Suprapubic skin (tissue), 4 donors: ENCODE results near the gene SHROOM3. TPM values are rescaled to one million over a fixed set of nuclear protein-coding genes. Genes with fewer than 3 reads are reported as not detected.

ENCODE experiments used
- DNase-seq, 2 donors: peaks; one replicate each; pipeline ENCODE4 v3.0.0-alpha.2; 2019; ENCODE audit warnings: low spot score in 2 of 2
- H3K27ac ChIP-seq: fragments of 200-600 bp; sonication (generic); one replicate; pipeline ENCODE4 v1.5.1; 2019
- H3K27me3 ChIP-seq: fragments of 200-600 bp; sonication (generic); one replicate; pipeline ENCODE4 v1.5.1; 2019
- H3K36me3 ChIP-seq: fragments of 200-600 bp; sonication (generic); one replicate; pipeline ENCODE4 v1.5.1; 2019
- H3K4me1 ChIP-seq: fragments of 200-600 bp; sonication (generic); one replicate; pipeline ENCODE4 v1.5.1; 2019
- H3K4me3 ChIP-seq: fragments of 200-600 bp; sonication (generic); one replicate; pipeline ENCODE4 v1.5.1; 2019; ENCODE audit warnings: mild to moderate bottlenecking
- H3K9me3 ChIP-seq: fragments of 200-600 bp; sonication (generic); one replicate; pipeline ENCODE4 v1.5.1; 2019
- EP300 ChIP-seq: sonication (generic); formaldehyde crosslinking; IDR thresholded peaks from one replicate; pipeline ENCODE4 v1.6.1; 2017; ENCODE audit warnings: antibody characterized with exemption
- POLR2A ChIP-seq, 2 donors: fragments of 450-650 bp; IDR thresholded peaks; one replicate each; pipeline ENCODE4 v1.6.1; 2017; ENCODE audit warnings: antibody characterized with exemption in 2 of 2, mild to moderate bottlenecking in 2 of 2, moderate library complexity in 2 of 2
- POLR2AphosphoS5 ChIP-seq, 3 donors: sonication (generic); formaldehyde crosslinking; IDR thresholded peaks; one replicate each; pipeline ENCODE4 v1.6.1; 2017; ENCODE audit warnings: antibody characterized with exemption in 3 of 3
- WGBS: methylation state at CpG from one replicate; pipeline ENCODE4 v1.1.5; 2018; 5-methylcytosine and 5-hydroxymethylcytosine counted together
- total RNA-seq, 4 donors: library from RNA; depleted of rRNA; stranded (reverse); fragments of >200 nt; gene quantifications; one replicate each; pipeline ENCODE4 v1.1.0, GENCODE V29; 2016
- TF ChIP-seq, protein P1 (sequence below), 2 donors: fragments of 200-600 bp in 1 of 2; fragments of 450-650 bp in 1 of 2; sonication (generic) in 1 of 2; IDR thresholded peaks; one replicate each; pipeline ENCODE4 v1.5.1; 2016 to 2019; ENCODE audit warnings: antibody characterized with exemption in 2 of 2, mild to moderate bottlenecking in 1 of 2, moderate library complexity in 1 of 2

The SHROOM3 gene
- total RNA-seq, 4 donors from 2014 or later = 25.7 to 41.4 (median 29.8) TPM

- no peak overlapping the region for H3K27ac ChIP-seq
- no peaks in the 10 kb centered on the region for H3K9me3 ChIP-seq
- DNase-seq = no peak
- no peaks in the 10 kb centered on the region for H3K27me3 ChIP-seq
- no peaks in the 10 kb centered on the region for H3K36me3 ChIP-seq
- H3K4me1 ChIP-seq = no peaks in the 10 kb centered on the region
- H3K4me3 ChIP-seq = no peak overlapping the region
- TF ChIP-seq, protein P1, sequence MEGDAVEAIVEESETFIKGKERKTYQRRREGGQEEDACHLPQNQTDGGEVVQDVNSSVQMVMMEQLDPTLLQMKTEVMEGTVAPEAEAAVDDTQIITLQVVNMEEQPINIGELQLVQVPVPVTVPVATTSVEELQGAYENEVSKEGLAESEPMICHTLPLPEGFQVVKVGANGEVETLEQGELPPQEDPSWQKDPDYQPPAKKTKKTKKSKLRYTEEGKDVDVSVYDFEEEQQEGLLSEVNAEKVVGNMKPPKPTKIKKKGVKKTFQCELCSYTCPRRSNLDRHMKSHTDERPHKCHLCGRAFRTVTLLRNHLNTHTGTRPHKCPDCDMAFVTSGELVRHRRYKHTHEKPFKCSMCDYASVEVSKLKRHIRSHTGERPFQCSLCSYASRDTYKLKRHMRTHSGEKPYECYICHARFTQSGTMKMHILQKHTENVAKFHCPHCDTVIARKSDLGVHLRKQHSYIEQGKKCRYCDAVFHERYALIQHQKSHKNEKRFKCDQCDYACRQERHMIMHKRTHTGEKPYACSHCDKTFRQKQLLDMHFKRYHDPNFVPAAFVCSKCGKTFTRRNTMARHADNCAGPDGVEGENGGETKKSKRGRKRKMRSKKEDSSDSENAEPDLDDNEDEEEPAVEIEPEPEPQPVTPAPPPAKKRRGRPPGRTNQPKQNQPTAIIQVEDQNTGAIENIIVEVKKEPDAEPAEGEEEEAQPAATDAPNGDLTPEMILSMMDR (IDR thresholded peaks at IDR 0.05) = no peak
- TF ChIP-seq POLR2AphosphoS5 (IDR thresholded peaks at IDR 0.05) = no peak
- no peak for TF ChIP-seq EP300
- no peak for TF ChIP-seq POLR2A (IDR thresholded peaks at IDR 0.05)
These were observed 98.3 kb downstream of the SHROOM3 start for GRCh38 chr4:76533314-76533713.

GRCh38 chr4:76535603-76536372, 100.8 kb downstream of the SHROOM3 start:
- H3K4me1 ChIP-seq = no peaks in the 10 kb centered on the region
- H3K27ac ChIP-seq = no peak overlapping the region
- DNase-seq = no peak
- H3K4me3 ChIP-seq = no peak overlapping the region
- 83% methylated on average over 5 of the region's 5 CpGs for WGBS
- H3K36me3 ChIP-seq = no peaks in the 10 kb centered on the region
- no peaks in the 10 kb centered on the region for H3K9me3 ChIP-seq
- no peak for TF ChIP-seq EP300
- TF ChIP-seq, protein P1 (IDR thresholded peaks at IDR 0.05) = no peak
- no peak for TF ChIP-seq POLR2AphosphoS5 (IDR thresholded peaks at IDR 0.05)
- no peak for TF ChIP-seq POLR2A (IDR thresholded peaks at IDR 0.05)
- no peaks in the 10 kb centered on the region for H3K27me3 ChIP-seq

DNA sequence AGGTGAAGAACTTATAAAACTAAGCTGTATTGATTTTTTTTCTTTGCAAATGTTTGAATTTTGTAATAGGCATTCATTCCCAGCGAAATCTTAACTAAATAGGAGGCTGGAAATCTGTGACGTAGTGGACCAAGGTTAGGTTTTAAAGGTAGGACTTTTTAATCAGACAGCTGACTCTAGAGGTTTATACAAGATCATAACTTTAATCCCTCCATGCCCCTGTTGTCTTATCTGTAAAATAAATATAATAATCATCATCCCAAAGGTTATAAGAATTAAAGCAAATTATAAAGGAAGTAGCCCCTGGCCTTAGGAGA, 101.3 kb downstream of the SHROOM3 start:
- DNase-seq = no peak
- Histone ChIP-seq H3K27me3 (no peaks in the 10 kb centered on the region), H3K36me3 (no peaks in the 10 kb centered on the region), H3K4me3 (no peak overlapping the region), H3K9me3 (no peaks in the 10 kb centered on the region), H3K27ac (no peak overlapping the region), H3K4me1 (no peaks in the 10 kb centered on the region)
- no peak for TF ChIP-seq POLR2AphosphoS5 (IDR thresholded peaks at IDR 0.05)
- TF ChIP-seq, protein P1 (IDR thresholded peaks at IDR 0.05) = no peak
- WGBS = 84% methylated on average over 2 of the region's 2 CpGs

- no peak overlapping the region for H3K4me3 ChIP-seq
- no peaks in the 10 kb centered on the region for H3K36me3 ChIP-seq
- H3K27ac ChIP-seq = no peak overlapping the region
- TF ChIP-seq EP300 (no peak), POLR2A (IDR thresholded peaks at IDR 0.05) (no peak), POLR2AphosphoS5 (IDR thresholded peaks at IDR 0.05) (no peak)
- TF ChIP-seq, protein P1 (IDR thresholded peaks at IDR 0.05) = no peak
- no peaks in the 10 kb centered on the region for H3K9me3 ChIP-seq
- no peaks in the 10 kb centered on the region for H3K4me1 ChIP-seq
- no peak for DNase-seq
- H3K27me3 ChIP-seq = no peaks in the 10 kb centered on the region
These were observed 103.3 kb downstream of the SHROOM3 start for GRCh38 chr4:76538296-76538695.

- Histone ChIP-seq H3K4me3 (no peak overlapping the region), H3K4me1 (no peaks in the 10 kb centered on the region), H3K27me3 (no peaks in the 10 kb centered on the region), H3K36me3 (no peaks in the 10 kb centered on the region), H3K9me3 (no peaks in the 10 kb centered on the region), H3K27ac (no peak overlapping the region)
- TF ChIP-seq, protein P1 (IDR thresholded peaks at IDR 0.05) = no peak
- no peak for TF ChIP-seq POLR2AphosphoS5 (IDR thresholded peaks at IDR 0.05)
- TF ChIP-seq EP300 = no peak
- no peak for TF ChIP-seq POLR2A (IDR thresholded peaks at IDR 0.05)
- no peak for DNase-seq
- 100% methylated on average over 4 of the region's 6 CpGs for WGBS
These were observed 105.0 kb downstream of the SHROOM3 start for GRCh38 chr4:76539979-76540378.
